Fibroblast of pulmonary artery (primary cell): ENCODE measurements around the gene CNOT2.

ENCODE experiments used
- DNase-seq: peaks from one replicate; pipeline ENCODE4 v3.0.0-alpha.2; 2010; ENCODE audit warnings: low read depth
- H3K4me3 ChIP-seq: replicated peaks from 2 replicates; pipeline ENCODE4 v1.5.1; 2011; ENCODE audit warnings: low read depth, mild to moderate bottlenecking, control low read depth, low read length, moderate library complexity
- CTCF ChIP-seq: IDR thresholded peaks from 2 replicates; pipeline ENCODE4 v1.5.1; 2011; ENCODE audit warnings: mild to moderate bottlenecking, control low read depth, low read length, inconsistent platforms; ENCODE audit errors: missing control alignments

CNOT2 gene

GRCh38 chr12:70258605-70259403 lies 15.6 kb downstream of the CNOT2 start:
- no peak overlapping the region for H3K4me3 ChIP-seq
- no peak for TF ChIP-seq CTCF
- no peak for DNase-seq

DNA sequence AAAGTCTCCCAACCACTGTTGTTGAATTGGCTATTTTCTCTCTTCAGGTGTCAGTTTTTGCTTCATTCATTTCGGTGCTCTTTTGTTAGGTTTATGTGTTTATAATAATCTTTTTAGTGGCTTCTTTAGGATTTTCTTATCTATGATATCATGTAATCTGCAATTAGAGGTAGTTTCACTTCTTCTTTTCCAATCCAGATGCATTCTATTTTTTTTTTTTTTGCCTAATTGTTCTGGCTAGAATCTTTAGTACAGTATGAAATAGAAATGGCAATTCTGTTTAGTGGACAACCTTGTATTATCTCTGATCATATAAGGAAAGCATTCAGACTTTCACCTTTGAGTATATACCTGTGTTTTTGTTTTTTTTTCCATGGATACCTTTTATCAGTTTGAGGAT lies 17.4 kb downstream of the CNOT2 start:
- no peak for DNase-seq
- H3K4me3 ChIP-seq = no peak overlapping the region
- TF ChIP-seq CTCF = no peak

GRCh38 chr12:70264067-70264867 lies 21.0 kb downstream of the CNOT2 start:
- DNase-seq = no peak
- no peak overlapping the region for H3K4me3 ChIP-seq

DNA sequence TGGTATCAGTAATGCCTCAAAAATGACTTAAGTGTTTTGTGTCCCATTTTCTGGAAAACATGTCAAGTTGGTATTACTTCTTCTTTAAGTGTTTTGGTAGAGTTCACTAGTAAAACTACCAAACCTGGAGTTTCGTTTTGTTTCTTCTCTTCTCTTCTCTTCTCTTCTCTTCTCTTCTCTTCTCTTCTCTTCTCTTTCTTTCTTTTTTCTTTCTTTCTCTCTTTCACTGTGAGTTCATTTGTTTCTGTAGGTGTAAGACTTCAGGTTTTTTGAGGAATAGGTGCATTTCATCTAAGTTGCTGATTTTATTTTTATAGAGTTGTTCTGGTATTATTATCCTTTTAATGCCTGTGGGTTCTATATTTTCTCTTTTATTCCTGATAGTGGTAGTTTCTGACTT lies 21.9 kb downstream of the CNOT2 start:
- DNase-seq = no peak
- H3K4me3 ChIP-seq = no peak overlapping the region
- TF ChIP-seq CTCF = no peak

More at GRCh38 chr12:70264067-70264867, 21.0 kb downstream of the CNOT2 start:
- TF ChIP-seq CTCF = no peak

- DNase-seq = peak; percentile 58
Observed at GRCh38 chr12:70267550-70267949, 24.3 kb downstream of the CNOT2 start.

GRCh38 chr12:70268972-70269371 lies 25.7 kb downstream of the CNOT2 start:
- H3K4me3 ChIP-seq = no peak overlapping the region
- no peak for TF ChIP-seq CTCF
- no peak for DNase-seq

More at GRCh38 chr12:70267550-70267949, 24.3 kb downstream of the CNOT2 start:
- no peak overlapping the region for H3K4me3 ChIP-seq
- TF ChIP-seq CTCF = no peak
